ENCODE data around the gene NQO2.
A peak's percentile ranks its signal among the peaks of the same experiment; 100 is the strongest.
"Not testable (repeated sequence)": the region's sequence is repeated elsewhere in the genome, so short reads cannot be mapped to it uniquely, and the experiment has no call there.

Gene NQO2

GRCh38 chr6:3041606-3042005 is 41.9 kb downstream of the NQO2 start:
- DNase-seq: no peak

- no peak for DNase-seq
These were observed 45.7 kb downstream of the NQO2 start for GRCh38 chr6:3045369-3045768.

- DNase-seq: no peak
These were observed 46.1 kb downstream of the NQO2 start for GRCh38 chr6:3045777-3046176.

- no peak for DNase-seq
These were observed 46.6 kb downstream of the NQO2 start for GRCh38 chr6:3046295-3046694.

GRCh38 chr6:3048009-3048408 is 48.3 kb downstream of the NQO2 start:
- not testable (repeated sequence) for DNase-seq

GRCh38 chr6:3052481-3053230 is 53.0 kb downstream of the NQO2 start:
- no peak for DNase-seq

GRCh38 chr6:3053231-3053508 is 53.5 kb downstream of the NQO2 start:
- no peak for DNase-seq

GRCh38 chr6:3054229-3055157 is 54.8 kb downstream of the NQO2 start:
- peak; percentile 3 for DNase-seq

- DNase-seq: not testable (repeated sequence)
These were observed 55.4 kb downstream of the NQO2 start for GRCh38 chr6:3055158-3055499.

GRCh38 chr6:3057063-3057770 is 57.5 kb downstream of the NQO2 start:
- DNase-seq: no peak

GRCh38 chr6:3058957-3059356 is 59.3 kb downstream of the NQO2 start:
- no peak for DNase-seq

GRCh38 chr6:3060092-3060491 is 60.4 kb downstream of the NQO2 start:
- DNase-seq: not testable (repeated sequence)

- DNase-seq: no peak
These were observed 61.8 kb downstream of the NQO2 start for GRCh38 chr6:3061501-3061941.

GRCh38 chr6:3063340-3063732 is 63.6 kb downstream of the NQO2 start:
- not testable (repeated sequence) for DNase-seq

GRCh38 chr6:3063733-3064700 is 64.3 kb downstream of the NQO2 start:
- DNase-seq: peak; percentile 86

- peak; percentile 91 for DNase-seq
These were observed 68.9 kb downstream of the NQO2 start, which contains the start of gene RIPK1 for GRCh38 chr6:3068329-3069214. TSS of gene RIPK1 (plus strand) at chr6:3068494. CDS start at chr6:3076824, 8,330 bp downstream.

All from midbrain (tissue), 1 donor.